ENCODE measurements around the gene WNK4.
"Not testable (repeated sequence)": the region's sequence is repeated elsewhere in the genome, so short reads cannot be mapped to it uniquely, and the experiment has no call there.

Gene WNK4

GRCh38 chr17:42779936-42780850 is at the start of gene WNK4:
Gene WNK4 (plus strand): TSS chr17:42780610. CDS start chr17:42780699, 89 bp downstream.
- in situ Hi-C loops (cut with MboI; ENCODE audit: low sequenced_read_pairs) = no loop called here

GRCh38 chr17:42740699-42741098 is 39.7 kb upstream of the WNK4 start:
- in situ Hi-C loops (cut with MboI; ENCODE audit: low sequenced_read_pairs) = no loop called here

GRCh38 chr17:42742916-42743315 is 37.5 kb upstream of the WNK4 start:
- in situ Hi-C loops (cut with MboI; ENCODE audit: low sequenced_read_pairs) = not testable (repeated sequence)

- in situ Hi-C loops (cut with MboI; ENCODE audit: low sequenced_read_pairs) = no loop called here
These were observed 36.7 kb upstream of the WNK4 start for GRCh38 chr17:42743595-42744282.

- in situ Hi-C loops (cut with MboI; ENCODE audit: low sequenced_read_pairs) = no loop called here
These were observed 36.1 kb upstream of the WNK4 start for GRCh38 chr17:42744283-42744805.

GRCh38 chr17:42744806-42745617 is 35.4 kb upstream of the WNK4 start, which contains the start of gene EZH1:
Gene EZH1 (minus strand): TSS chr17:42745040. CDS start chr17:42728941, 16,099 bp downstream.
- in situ Hi-C loops (cut with MboI; ENCODE audit: low sequenced_read_pairs) = no loop called here

GRCh38 chr17:42748202-42748907 is 32.1 kb upstream of the WNK4 start:
- in situ Hi-C loops (cut with MboI; ENCODE audit: low sequenced_read_pairs) = no loop called here

GRCh38 chr17:42748908-42749798 is 31.3 kb upstream of the WNK4 start:
- in situ Hi-C loops (cut with MboI; ENCODE audit: low sequenced_read_pairs) = no loop called here

- in situ Hi-C loops (cut with MboI; ENCODE audit: low sequenced_read_pairs) = no loop called here
These were observed 29.6 kb upstream of the WNK4 start for GRCh38 chr17:42750739-42751344.

GRCh38 chr17:42751628-42752027 is 28.8 kb upstream of the WNK4 start:
- in situ Hi-C loops (cut with MboI; ENCODE audit: low sequenced_read_pairs) = no loop called here

- in situ Hi-C loops (cut with MboI; ENCODE audit: low sequenced_read_pairs) = no loop called here
These were observed 25.6 kb upstream of the WNK4 start for GRCh38 chr17:42754782-42755181.

GRCh38 chr17:42759982-42760651 is 20.3 kb upstream of the WNK4 start:
- in situ Hi-C loops (cut with MboI; ENCODE audit: low sequenced_read_pairs) = no loop called here

GRCh38 chr17:42760652-42761581 is 19.5 kb upstream of the WNK4 start, which contains the start of gene RAMP2:
Gene RAMP2 (plus strand): TSS chr17:42761227. CDS start chr17:42761262, 35 bp downstream.
- in situ Hi-C loops (cut with MboI; ENCODE audit: low sequenced_read_pairs) = no loop called here

- in situ Hi-C loops (cut with MboI; ENCODE audit: low sequenced_read_pairs) = no loop called here
These were observed 18.8 kb upstream of the WNK4 start for GRCh38 chr17:42761638-42762037.

- in situ Hi-C loops (cut with MboI; ENCODE audit: low sequenced_read_pairs) = no loop called here
These were observed 14.3 kb upstream of the WNK4 start for GRCh38 chr17:42766124-42766523.

GRCh38 chr17:42767512-42767911 is 12.9 kb upstream of the WNK4 start:
- in situ Hi-C loops (cut with MboI; ENCODE audit: low sequenced_read_pairs) = no loop called here

GRCh38 chr17:42768006-42768405 is 12.4 kb upstream of the WNK4 start:
- in situ Hi-C loops (cut with MboI; ENCODE audit: low sequenced_read_pairs) = not testable (repeated sequence)

All from HL-60/S4 treated with retinoic acid at 250 ng/mL for 4 days and 3 days (cell line).